ENCODE data around the gene STAG2.

STAG2 gene

DNA sequence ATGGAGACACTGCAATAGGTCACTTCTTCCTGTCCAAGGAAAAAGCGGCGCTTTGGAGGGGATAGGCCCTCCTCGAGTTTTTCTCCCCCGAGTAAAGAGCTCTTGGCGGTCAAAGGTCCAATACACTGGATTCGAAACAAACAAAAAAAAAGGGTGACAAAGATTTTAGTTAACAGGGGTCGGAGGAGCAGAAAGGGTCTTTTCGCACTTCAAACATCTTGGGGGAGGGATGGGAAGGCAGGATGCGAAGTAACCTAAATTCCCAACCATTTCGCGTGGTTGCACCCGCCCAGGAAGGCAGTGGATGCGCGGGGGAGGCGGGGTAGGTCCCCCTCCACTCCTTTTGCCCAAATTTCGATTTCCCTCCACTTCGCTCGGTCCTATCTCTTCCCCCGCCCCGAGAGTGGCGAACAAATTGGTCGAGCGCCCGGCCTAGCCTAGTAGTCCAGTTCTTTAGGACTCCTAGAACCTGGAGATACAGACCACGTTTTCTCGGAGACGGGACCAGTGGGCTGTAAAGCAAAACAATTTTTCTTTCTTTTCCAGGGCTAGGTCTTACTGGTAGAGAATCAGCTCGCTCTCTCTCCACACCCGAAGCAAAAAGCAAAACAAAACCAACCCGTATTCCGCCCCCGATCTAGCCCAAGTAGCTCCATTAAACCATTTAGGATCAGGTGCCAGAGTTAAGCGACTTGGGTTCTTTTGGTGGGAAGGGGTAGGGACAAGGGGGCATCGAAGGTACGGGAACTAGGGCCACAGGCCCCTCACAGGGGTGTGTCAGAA lies 2.0 kb upstream of the STAG2 start:
- Histone ChIP-seq H3K4me3 (ENCODE audit: low read length) (peak overlapping the region; percentile 84), H3K27ac (ENCODE audit: low read length) (no peak overlapping the region), H3K36me3 (ENCODE audit: control insufficient read depth, low read depth, low read length) (no peaks in the 10 kb centered on the region), H3K9ac (ENCODE audit: low read length) (peak overlapping the region; percentile 75), H3K27me3 (ENCODE audit: control insufficient read depth, insufficient read depth, low read length) (no peaks in the 10 kb centered on the region), H3K9me3 (ENCODE audit: control insufficient read depth, low read depth, low read length) (peaks cover 14% of the 10 kb centered on the region), H3K4me1 (ENCODE audit: control insufficient read depth, low read depth, low read length) (peaks cover 5% of the 10 kb centered on the region)

DNA sequence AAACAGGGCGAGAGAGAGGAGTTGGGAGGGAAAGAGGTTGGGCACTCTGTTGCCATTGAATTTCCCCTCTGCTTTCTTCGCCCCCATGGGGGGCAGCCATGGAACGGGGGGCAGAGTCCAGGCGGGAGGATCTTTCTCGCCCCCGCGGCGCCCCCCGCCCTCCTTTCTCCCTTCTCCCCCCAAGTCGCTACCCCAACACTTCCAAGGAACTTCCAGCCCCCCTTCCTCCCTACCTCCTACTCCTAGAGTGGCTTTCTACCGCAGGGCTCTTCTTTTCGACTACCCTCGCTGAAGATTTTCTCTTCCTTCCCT lies 594 bp upstream of the STAG2 start:
- Histone ChIP-seq H3K36me3 (ENCODE audit: control insufficient read depth, low read depth, low read length) (no peaks in the 10 kb centered on the region), H3K27me3 (ENCODE audit: control insufficient read depth, insufficient read depth, low read length) (no peaks in the 10 kb centered on the region), H3K9ac (ENCODE audit: low read length) (peak overlapping the region; percentile 96), H3K9me3 (ENCODE audit: control insufficient read depth, low read depth, low read length) (peaks cover 14% of the 10 kb centered on the region), H3K27ac (ENCODE audit: low read length) (peak overlapping the region; percentile 89), H3K4me3 (ENCODE audit: low read length) (peak overlapping the region; percentile 94), H3K4me1 (ENCODE audit: control insufficient read depth, low read depth, low read length) (peaks cover 8% of the 10 kb centered on the region)

DNA sequence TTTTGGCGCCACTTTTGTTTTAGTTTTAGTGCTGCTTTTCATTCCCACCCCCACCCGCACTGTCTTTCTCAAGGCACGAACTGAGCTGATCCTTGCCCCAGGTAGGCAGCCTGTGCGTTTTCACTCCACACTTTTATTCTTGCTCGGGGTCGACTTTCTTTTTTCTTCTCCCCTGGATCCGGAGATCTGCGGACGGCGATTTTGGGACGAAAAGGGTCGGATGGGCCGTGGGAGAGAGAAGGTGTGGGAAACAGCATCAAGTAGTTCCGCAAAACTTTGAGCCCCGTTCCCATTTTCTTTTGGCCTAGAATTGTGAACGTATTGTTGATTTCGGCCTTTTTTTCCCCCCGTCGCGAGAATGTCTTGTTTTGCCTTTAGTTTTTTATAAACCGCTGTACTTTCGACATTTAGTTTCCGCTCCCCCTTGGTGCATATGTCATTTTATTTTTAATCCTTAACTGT lies 531 bp downstream of the STAG2 start:
- H3K27ac ChIP-seq (ENCODE audit: low read length), result peak overlapping the region; percentile 93
- H3K4me3 ChIP-seq (ENCODE audit: low read length), result peak overlapping the region; percentile 94
- peak overlapping the region; percentile 96 for H3K9ac ChIP-seq (ENCODE audit: low read length)
- H3K4me1 ChIP-seq (ENCODE audit: control insufficient read depth, low read depth, low read length), result peaks cover 8% of the 10 kb centered on the region
- peaks cover 14% of the 10 kb centered on the region for H3K9me3 ChIP-seq (ENCODE audit: control insufficient read depth, low read depth, low read length)
- no peaks in the 10 kb centered on the region for H3K36me3 ChIP-seq (ENCODE audit: control insufficient read depth, low read depth, low read length)
- H3K27me3 ChIP-seq (ENCODE audit: control insufficient read depth, insufficient read depth, low read length), result no peaks in the 10 kb centered on the region

DNA sequence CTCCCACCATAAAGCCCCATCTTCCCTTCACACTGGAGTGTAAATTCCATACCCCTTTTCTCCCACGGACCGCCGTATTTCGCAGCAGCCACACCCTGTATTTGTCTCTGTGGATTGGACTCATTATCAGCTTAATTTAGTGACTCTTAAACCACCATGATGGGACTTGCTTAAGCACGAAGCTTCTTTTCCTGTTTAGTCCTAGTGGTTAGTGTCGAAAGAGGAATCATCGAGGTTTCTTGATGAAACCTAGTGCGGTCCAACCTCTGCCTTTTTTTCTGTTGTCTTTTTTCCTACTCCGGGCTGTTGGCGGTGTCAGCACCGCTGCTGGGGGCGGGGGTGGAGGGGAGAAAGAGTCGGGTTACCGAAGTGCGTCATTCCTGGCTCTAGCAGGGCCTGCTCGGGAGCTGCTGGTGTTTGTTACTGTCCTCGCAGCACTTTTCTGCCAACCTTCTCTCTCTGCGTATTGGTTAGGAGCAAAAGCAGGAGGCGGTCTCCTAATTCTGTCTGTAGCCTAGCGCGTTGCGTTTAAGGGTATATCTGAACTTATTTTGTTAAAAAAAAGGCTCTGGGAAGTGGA lies 1.4 kb downstream of the STAG2 start:
- peak overlapping the region; percentile 93 for H3K27ac ChIP-seq (ENCODE audit: low read length)
- no peaks in the 10 kb centered on the region for H3K36me3 ChIP-seq (ENCODE audit: control insufficient read depth, low read depth, low read length)
- H3K9ac ChIP-seq (ENCODE audit: low read length), result peak overlapping the region; percentile 96
- H3K4me1 ChIP-seq (ENCODE audit: control insufficient read depth, low read depth, low read length), result peaks cover 8% of the 10 kb centered on the region
- H3K4me3 ChIP-seq (ENCODE audit: low read length), result peak overlapping the region; percentile 94
- H3K9me3 ChIP-seq (ENCODE audit: control insufficient read depth, low read depth, low read length), result peaks cover 13% of the 10 kb centered on the region
- H3K27me3 ChIP-seq (ENCODE audit: control insufficient read depth, insufficient read depth, low read length), result no peaks in the 10 kb centered on the region

DNA sequence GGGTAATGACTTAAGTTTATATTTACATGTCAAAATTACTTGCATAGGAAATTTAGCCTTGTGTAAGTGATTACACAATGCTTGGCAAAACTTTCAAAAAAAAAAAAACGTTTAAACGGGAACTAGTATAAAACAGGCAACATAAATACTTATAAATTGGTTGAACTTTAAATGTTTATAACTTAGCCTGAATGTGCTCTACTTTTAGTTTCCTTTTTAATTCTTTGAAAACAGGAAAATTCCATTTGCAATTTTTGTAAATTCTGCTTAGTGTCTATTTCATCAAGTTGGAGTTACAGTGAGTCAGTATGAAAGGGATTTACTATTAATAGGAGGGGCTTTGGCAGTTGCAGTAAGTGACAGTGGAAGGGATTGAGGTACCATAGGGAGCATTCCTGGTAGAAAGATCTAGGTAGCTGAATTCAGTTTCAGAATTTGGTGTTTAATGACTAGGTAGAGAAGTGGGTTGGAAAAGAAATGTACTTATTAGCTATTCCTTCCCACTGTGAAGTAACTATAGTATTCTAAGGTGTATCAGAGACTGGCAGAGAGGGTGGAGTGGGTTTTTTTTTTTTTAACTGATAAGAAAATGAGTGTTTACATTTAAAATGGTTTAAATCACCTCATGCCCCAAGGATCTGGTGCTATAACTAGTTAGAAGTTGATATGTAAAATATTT lies 2.8 kb downstream of the STAG2 start:
- Histone ChIP-seq H3K27ac (ENCODE audit: low read length) (no peak overlapping the region), H3K9me3 (ENCODE audit: control insufficient read depth, low read depth, low read length) (peaks cover 14% of the 10 kb centered on the region), H3K4me1 (ENCODE audit: control insufficient read depth, low read depth, low read length) (peaks cover 8% of the 10 kb centered on the region), H3K36me3 (ENCODE audit: control insufficient read depth, low read depth, low read length) (no peaks in the 10 kb centered on the region), H3K27me3 (ENCODE audit: control insufficient read depth, insufficient read depth, low read length) (no peaks in the 10 kb centered on the region), H3K4me3 (ENCODE audit: low read length) (peak overlapping the region; percentile 94), H3K9ac (ENCODE audit: low read length) (no peak overlapping the region)

DNA sequence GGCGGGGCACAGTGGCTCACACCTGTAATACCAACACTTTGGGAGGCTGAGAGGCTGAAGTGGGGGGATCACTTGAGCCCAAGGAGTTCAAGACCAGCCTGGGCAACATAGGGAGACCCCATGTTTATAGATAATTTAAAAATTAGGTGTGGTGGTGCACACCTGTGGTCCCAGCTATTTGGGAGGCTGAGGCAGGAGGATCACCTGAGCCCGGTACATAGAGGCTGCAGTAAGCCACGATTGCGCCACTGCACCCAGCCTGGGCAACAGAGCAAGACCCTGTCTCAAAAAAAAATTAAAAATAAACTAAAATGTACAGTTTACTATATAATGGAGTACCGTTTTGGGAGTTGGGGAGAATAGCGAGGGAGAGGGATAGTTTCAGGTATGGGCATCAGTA lies 4.2 kb downstream of the STAG2 start:
- Histone ChIP-seq H3K4me1 (ENCODE audit: control insufficient read depth, low read depth, low read length) (peaks cover 8% of the 10 kb centered on the region), H3K9me3 (ENCODE audit: control insufficient read depth, low read depth, low read length) (peaks cover 21% of the 10 kb centered on the region), H3K27me3 (ENCODE audit: control insufficient read depth, insufficient read depth, low read length) (no peaks in the 10 kb centered on the region), H3K9ac (ENCODE audit: low read length) (no peak overlapping the region), H3K36me3 (ENCODE audit: control insufficient read depth, low read depth, low read length) (no peaks in the 10 kb centered on the region), H3K27ac (ENCODE audit: low read length) (no peak overlapping the region), H3K4me3 (ENCODE audit: low read length) (no peak overlapping the region)

DNA sequence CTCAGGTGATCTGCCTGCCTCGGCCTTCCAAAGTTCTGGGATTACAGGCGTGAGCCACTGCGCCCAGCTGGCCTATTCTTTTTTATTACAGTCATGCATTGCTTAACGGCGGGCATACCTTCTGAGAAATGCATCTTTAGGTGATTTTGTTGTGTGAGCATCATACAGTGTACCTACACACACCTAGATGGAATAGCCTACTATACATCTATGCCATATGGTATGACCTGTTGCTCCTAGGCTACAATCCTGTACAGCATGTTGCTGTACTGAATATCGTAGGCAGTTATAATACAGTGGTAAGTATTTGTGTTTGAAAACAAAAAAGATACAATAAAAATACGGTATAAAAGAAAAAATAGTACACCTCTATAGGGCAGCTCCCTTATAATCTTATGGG lies 6.0 kb downstream of the STAG2 start:
- Histone ChIP-seq H3K4me3 (ENCODE audit: low read length) (no peak overlapping the region), H3K4me1 (ENCODE audit: control insufficient read depth, low read depth, low read length) (peaks cover 8% of the 10 kb centered on the region), H3K27me3 (ENCODE audit: control insufficient read depth, insufficient read depth, low read length) (no peaks in the 10 kb centered on the region)

DNA sequence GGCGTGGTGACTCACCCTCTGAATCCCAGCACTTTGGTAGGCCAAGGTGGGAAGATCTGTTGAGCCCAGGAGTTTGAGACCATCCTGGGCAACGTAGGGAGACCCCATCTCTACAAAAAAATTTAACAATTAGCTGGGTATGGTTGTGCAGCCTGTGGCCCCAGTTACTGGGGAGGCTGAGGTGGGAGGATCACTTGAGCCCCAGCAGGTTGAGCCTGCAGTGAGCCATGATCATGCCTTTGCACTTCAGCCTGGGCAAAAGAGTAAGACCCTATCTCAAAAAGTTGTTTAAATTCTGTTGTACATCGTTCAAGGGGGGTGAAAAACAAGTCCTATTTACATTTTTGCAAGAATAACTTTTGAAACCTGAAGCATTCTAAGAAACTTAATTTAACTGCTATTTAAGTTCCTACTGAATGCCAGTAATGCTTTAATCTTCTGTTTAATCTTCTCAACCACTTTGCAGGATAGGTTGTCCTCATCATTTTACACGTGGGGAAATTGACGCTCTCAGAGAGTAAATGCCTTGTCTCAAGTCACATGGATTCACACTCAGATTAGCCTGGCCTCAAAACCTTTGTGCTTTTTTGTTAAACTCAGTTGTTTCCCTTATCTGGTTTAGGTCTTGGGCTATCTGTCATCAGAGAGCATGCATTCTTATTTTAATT lies 7.0 kb downstream of the STAG2 start:
- Histone ChIP-seq H3K36me3 (ENCODE audit: control insufficient read depth, low read depth, low read length) (no peaks in the 10 kb centered on the region), H3K4me3 (ENCODE audit: low read length) (no peak overlapping the region), H3K27me3 (ENCODE audit: control insufficient read depth, insufficient read depth, low read length) (no peaks in the 10 kb centered on the region), H3K9me3 (ENCODE audit: control insufficient read depth, low read depth, low read length) (peaks cover 17% of the 10 kb centered on the region), H3K27ac (ENCODE audit: low read length) (no peak overlapping the region), H3K4me1 (ENCODE audit: control insufficient read depth, low read depth, low read length) (peaks cover 8% of the 10 kb centered on the region), H3K9ac (ENCODE audit: low read length) (no peak overlapping the region)

More for the DNA sequence above, 6.0 kb downstream of the STAG2 start:
- peaks cover 17% of the 10 kb centered on the region for H3K9me3 ChIP-seq (ENCODE audit: control insufficient read depth, low read depth, low read length)
- no peaks in the 10 kb centered on the region for H3K36me3 ChIP-seq (ENCODE audit: control insufficient read depth, low read depth, low read length)
- no peak overlapping the region for H3K9ac ChIP-seq (ENCODE audit: low read length)
- no peak overlapping the region for H3K27ac ChIP-seq (ENCODE audit: low read length)

DNA sequence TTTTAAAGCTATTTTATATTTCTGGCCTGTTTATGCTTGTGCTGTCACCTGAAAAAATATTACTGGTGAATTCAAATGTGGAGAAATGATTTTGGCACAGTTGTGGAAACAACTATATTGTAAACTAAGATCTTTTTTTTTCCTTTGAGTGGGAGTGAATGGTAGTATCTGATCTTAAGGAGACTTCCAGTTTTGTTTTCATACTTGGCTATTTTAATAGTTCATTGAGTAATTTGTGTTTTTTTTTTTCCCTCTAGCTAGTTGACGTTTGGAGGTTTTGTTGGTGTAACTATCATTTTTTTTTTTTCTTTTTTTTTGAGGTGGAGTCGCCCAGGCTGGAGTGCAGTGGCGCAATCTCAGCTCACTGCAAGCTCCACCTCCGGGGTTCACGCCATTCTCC lies 10.5 kb downstream of the STAG2 start:
- Histone ChIP-seq H3K27ac (ENCODE audit: low read length) (no peak overlapping the region), H3K4me1 (ENCODE audit: control insufficient read depth, low read depth, low read length) (peaks cover 5% of the 10 kb centered on the region), H3K4me3 (ENCODE audit: low read length) (no peak overlapping the region), H3K9ac (ENCODE audit: low read length) (no peak overlapping the region), H3K9me3 (ENCODE audit: control insufficient read depth, low read depth, low read length) (peaks cover 23% of the 10 kb centered on the region), H3K27me3 (ENCODE audit: control insufficient read depth, insufficient read depth, low read length) (no peaks in the 10 kb centered on the region), H3K36me3 (ENCODE audit: control insufficient read depth, low read depth, low read length) (no peaks in the 10 kb centered on the region)

DNA sequence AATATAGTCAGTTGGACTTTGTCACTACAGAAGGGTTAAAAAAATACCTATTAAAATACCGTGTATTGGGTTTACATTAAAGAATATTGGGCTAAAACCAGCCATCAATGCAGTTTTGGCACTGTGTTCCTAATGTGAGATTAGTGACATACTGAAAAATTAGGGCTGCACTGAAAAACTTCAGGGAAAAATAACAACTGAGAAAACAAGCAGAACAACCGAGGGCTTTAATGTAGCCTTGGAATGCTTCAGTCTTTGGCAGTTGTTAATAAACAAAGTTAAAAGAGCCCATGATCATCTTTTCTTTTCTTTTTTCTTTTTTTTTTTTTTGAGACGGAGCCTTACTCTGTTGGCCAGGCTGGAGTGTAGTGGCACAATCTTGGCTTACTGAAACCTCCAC lies 12.4 kb downstream of the STAG2 start:
- Histone ChIP-seq H3K9ac (ENCODE audit: low read length) (no peak overlapping the region), H3K4me3 (ENCODE audit: low read length) (no peak overlapping the region), H3K4me1 (ENCODE audit: control insufficient read depth, low read depth, low read length) (peaks cover 5% of the 10 kb centered on the region), H3K36me3 (ENCODE audit: control insufficient read depth, low read depth, low read length) (no peaks in the 10 kb centered on the region), H3K9me3 (ENCODE audit: control insufficient read depth, low read depth, low read length) (peaks cover 18% of the 10 kb centered on the region), H3K27ac (ENCODE audit: low read length) (no peak overlapping the region), H3K27me3 (ENCODE audit: control insufficient read depth, insufficient read depth, low read length) (no peaks in the 10 kb centered on the region)

DNA sequence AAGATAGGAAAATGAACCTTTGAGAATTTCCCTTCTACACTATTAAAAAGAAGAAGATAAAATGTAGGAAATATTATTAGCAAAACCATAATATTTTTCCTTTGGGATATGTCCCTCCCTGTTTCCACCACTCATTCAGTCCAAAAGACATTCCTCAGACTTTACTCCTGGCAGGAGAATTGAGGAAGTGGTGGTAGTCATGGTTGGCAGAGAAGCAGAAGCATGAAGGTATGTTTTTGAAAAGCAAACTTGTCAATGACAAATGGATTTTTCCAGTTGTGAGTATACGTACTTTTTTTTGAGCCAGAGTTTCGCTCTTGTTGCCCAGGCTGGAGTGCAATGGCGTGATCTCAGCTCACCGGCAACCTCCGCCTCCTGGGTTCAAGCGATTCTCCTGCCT lies 13.7 kb downstream of the STAG2 start:
- Histone ChIP-seq H3K27me3 (ENCODE audit: control insufficient read depth, insufficient read depth, low read length) (no peaks in the 10 kb centered on the region), H3K4me3 (ENCODE audit: low read length) (no peak overlapping the region), H3K4me1 (ENCODE audit: control insufficient read depth, low read depth, low read length) (peaks cover 7% of the 10 kb centered on the region), H3K9ac (ENCODE audit: low read length) (no peak overlapping the region), H3K27ac (ENCODE audit: low read length) (no peak overlapping the region), H3K36me3 (ENCODE audit: control insufficient read depth, low read depth, low read length) (no peaks in the 10 kb centered on the region), H3K9me3 (ENCODE audit: control insufficient read depth, low read depth, low read length) (peaks cover 10% of the 10 kb centered on the region)

All from iPS-18a (cell line).